K562 (cell line): ENCODE results near the gene SPECC1L. TPM values are rescaled to one million over a fixed set of nuclear protein-coding genes. Genes with fewer than 3 reads are reported as not detected.
A peak's percentile ranks its signal among the peaks of the same experiment; 100 is the strongest.

Source experiments
- ADNP ChIP-seq: fragments of 200-800 bp; sonication (Bioruptor generic); IDR thresholded peaks from 2 replicates; pipeline ENCODE4 v1.6.1; 2016; ENCODE audit warnings: missing genetic modification characterization, missing compliant biosample characterization
- CBFA2T3 ChIP-seq: fragments of 450-650 bp; IDR thresholded peaks from 2 replicates; pipeline ENCODE4 v1.6.1; 2017
- CHCHD3 ChIP-seq: fragments of 250-450 bp; sonication (Bioruptor Pico); IDR thresholded peaks from 2 replicates; pipeline ENCODE4 v2.1.2; 2022; ENCODE audit warnings: mild to moderate bottlenecking
- ETV6 ChIP-seq, 3 experiments: fragments of 150-350 bp in 1 of 3; sonication (generic) in 1 of 3; formaldehyde crosslinking in 1 of 3; IDR thresholded peaks; 2 replicates each; pipeline versions ENCODE4 v1.6.1 to v1.8.0; 2014 to 2022; ENCODE audit warnings: borderline replicate concordance in 2 of 3, low read depth in 2 of 3, antibody characterized with exemption in 1 of 3, low read length in 1 of 3, mild to moderate bottlenecking in 1 of 3, missing genetic modification reagents in 1 of 3
- HDAC2 ChIP-seq: fragments of 450-650 bp; IDR thresholded peaks from 2 replicates; pipeline ENCODE4 v1.6.1; 2016; ENCODE audit warnings: mild to moderate bottlenecking
- HNRNPH1 ChIP-seq: fragments of 200-400 bp; formaldehyde crosslinking; optimal IDR thresholded peaks from 2 replicates; pipeline ENCODE3; 2017; ENCODE audit warnings: low read depth, mild to moderate bottlenecking, low read length, moderate library complexity
- HNRNPK ChIP-seq: fragments of 200-400 bp; formaldehyde crosslinking; IDR thresholded peaks from one replicate; pipeline ENCODE4 v1.6.1; 2018; ENCODE audit warnings: mild to moderate bottlenecking, low read depth, low read length; ENCODE audit not compliant: poor library complexity, severe bottlenecking
- MEF2A ChIP-seq: IDR thresholded peaks from 2 replicates; pipeline ENCODE4 v1.6.1; 2011; ENCODE audit warnings: low read depth, mild to moderate bottlenecking, low read length, moderate library complexity; ENCODE audit not compliant: control insufficient read depth
- MLX ChIP-seq, 2 experiments: fragments of 450-650 bp in 1 of 2; sonication (generic) in 1 of 2; formaldehyde crosslinking; conservative IDR thresholded peaks; 2 replicates each; pipeline versions ENCODE4 v1.4.0 to v1.8.1; 2020 to 2022; ENCODE audit warnings: mild to moderate bottlenecking in 1 of 2, missing genetic modification reagents in 1 of 2
- MXD1 ChIP-seq: fragments of 250-450 bp; sonication (Bioruptor Pico); IDR thresholded peaks from 2 replicates; pipeline ENCODE4 v1.8.0; 2021; ENCODE audit warnings: borderline replicate concordance, mild to moderate bottlenecking, moderate library complexity; ENCODE audit not compliant: poor library complexity, severe bottlenecking
- NRF1 ChIP-seq, 2 experiments: fragments of 450-650 bp; IDR thresholded peaks in 1 of 2; conservative IDR thresholded peaks in 1 of 2; 2 replicates each; pipeline ENCODE4 v1.6.1; 2014; ENCODE audit warnings: mild to moderate bottlenecking in 2 of 2
- RBM22 ChIP-seq: fragments of 200-400 bp; formaldehyde crosslinking; IDR thresholded peaks from 2 replicates; pipeline ENCODE4 v1.6.1; 2018; ENCODE audit warnings: low read length, low read depth; ENCODE audit not compliant: poor library complexity, severe bottlenecking
- RCOR1 ChIP-seq, 2 experiments: IDR thresholded peaks; 2 replicates each; pipeline ENCODE4 v1.6.1; 2012; ENCODE audit warnings: low read depth in 2 of 2, low read length in 2 of 2, borderline replicate concordance in 1 of 2, improper control_type of control experiment in 1 of 2
- RFX1 ChIP-seq: fragments of 450-650 bp; IDR thresholded peaks from 2 replicates; pipeline ENCODE4 v1.6.1; 2016; ENCODE audit warnings: mild to moderate bottlenecking, moderate library complexity
- SRSF3 ChIP-seq: fragments of 200-400 bp; formaldehyde crosslinking; IDR thresholded peaks from 2 replicates; pipeline ENCODE4 v1.6.1; 2016; ENCODE audit warnings: mild to moderate bottlenecking, low read length, moderate library complexity; ENCODE audit not compliant: insufficient read depth
- TCF7 ChIP-seq: sonication (generic); IDR thresholded peaks from 2 replicates; pipeline ENCODE4 v1.6.1; 2016; ENCODE audit warnings: antibody characterized with exemption, borderline replicate concordance
- ZNF197 ChIP-seq: fragments of 200-800 bp; sonication (Bioruptor generic); IDR thresholded peaks from 2 replicates; pipeline ENCODE4 v1.6.1; 2016; ENCODE audit warnings: low read depth, missing genetic modification characterization, missing compliant biosample characterization
- ZNF282 ChIP-seq: sonication (generic); formaldehyde crosslinking; IDR thresholded peaks from 2 replicates; pipeline ENCODE4 v1.8.1; 2023; ENCODE audit warnings: missing genetic modification reagents
- ZNF512 ChIP-seq: IDR thresholded peaks from 2 replicates; pipeline ENCODE4 v1.6.1; 2016; ENCODE audit warnings: missing genetic modification characterization, missing compliant biosample characterization
- ZNF561 ChIP-seq: fragments of 450-650 bp; formaldehyde crosslinking; conservative IDR thresholded peaks from 2 replicates; pipeline ENCODE4 v1.4.0; 2020; ENCODE audit warnings: mild to moderate bottlenecking, moderate library complexity
- polyA plus RNA-seq, 8 experiments: library from polyadenylated mRNA; depleted of rRNA in 4 of 8; stranded (reverse) in 5 of 8; unstranded in 3 of 8; fragments of >200 nt; fragmentation: Nextera tagmentation in 2 of 8; fragmentation: Illumina TruSeq in 1 of 8; extraction: Ambion mirVana in 2 of 8; extraction: Trizol in 1 of 8; gene quantifications; 2 replicates each; pipeline versions ENCODE4 v1.2.1 to v1.2.3, GENCODE V29; 2011 to 2014; ENCODE audit warnings: inconsistent platforms in 1 of 8, missing spikeins in 1 of 8
- total RNA-seq, 7 experiments: library from RNA; depleted of rRNA in 6 of 7; stranded (reverse); fragments of >200 nt in 6 of 7; fragmentation: Illumina TruSeq in 2 of 7; extraction: Trizol in 2 of 7; gene quantifications; 2 replicates each; pipeline versions ENCODE4 v1.2.1 to v1.2.3, GENCODE V29; 2011 to 2021; ENCODE audit warnings: low replicate concordance in 1 of 7
- TF ChIP-seq, protein P1 (sequence below): fragments of 450-650 bp; formaldehyde crosslinking; IDR thresholded peaks from 2 replicates; pipeline ENCODE4 v1.4.0; 2020; ENCODE audit warnings: mild to moderate bottlenecking, moderate library complexity

Gene SPECC1L
- total and polyA plus RNA-seq, 9 of the 15 experiments (the other 6 are each of a cell fraction or from before 2014, with no cell fraction given), result 1.4 to 27.9 (median 14.5) TPM

DNA sequence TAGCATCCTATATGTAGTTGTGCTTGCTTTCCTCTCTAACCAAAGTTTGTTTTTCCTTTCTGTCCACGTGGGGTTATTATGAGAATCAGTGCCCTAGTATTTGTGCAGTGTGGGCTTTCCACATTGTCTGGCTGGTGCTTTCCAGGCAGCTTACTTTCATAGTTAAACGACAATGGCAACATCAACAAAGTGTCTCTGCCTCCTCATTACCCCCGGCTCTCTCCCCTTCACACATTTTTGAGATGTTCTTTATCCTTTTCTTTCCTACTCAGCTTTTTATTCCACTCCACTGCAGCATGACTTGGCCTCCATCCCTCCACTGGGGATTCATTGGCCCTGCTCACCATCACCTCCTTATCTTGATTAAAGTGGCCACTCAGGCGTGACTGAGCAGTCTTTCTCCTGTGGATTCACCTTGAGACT is 19.1 kb downstream of the SPECC1L start (continued):
- TF ChIP-seq CBFA2T3 (no peak), HNRNPK (no peak), ETV6 (IDR thresholded peaks at IDR 0.05; ENCODE audit: borderline replicate concordance in 1 of 2, low read depth in 2 of 2, low read length in 1 of 2) (no peak), ETV6 (CRISPR knock-in tag; IDR thresholded peaks at IDR 0.05; ENCODE audit: borderline replicate concordance) (no peak), CHCHD3 (CRISPR knock-in tag) (no peak), RBM22 (no peak), MXD1 (CRISPR knock-in tag) (no peak), MLX (CRISPR knock-in tag; conservative IDR thresholded peaks at IDR 0.05) (no peak), NRF1 (conservative IDR thresholded peaks at IDR 0.05 in 1 of 2, IDR thresholded peaks at IDR 0.05 in 1 of 2) (no peak), RCOR1 (IDR thresholded peaks at IDR 0.05; ENCODE audit: borderline replicate concordance in 1 of 2, low read depth in 2 of 2, low read length in 2 of 2) (peak in 1 of 2 experiments; percentile 69; a peak in 1 of 4 replicates), RFX1 (no peak), ZNF197 (CRISPR knock-in tag) (no peak), ZNF512 (tag) (no peak), MEF2A (no peak), TCF7 (no peak), SRSF3 (no peak), HDAC2 (0 out of 2 replicates have a peak, but pooled peaks have one; percentile 50), ZNF561 (CRISPR knock-in tag) (no peak), ADNP (tag) (no peak), HNRNPH1 (no peak), ZNF282 (CRISPR knock-in tag) (no peak)
- TF ChIP-seq, protein P1, sequence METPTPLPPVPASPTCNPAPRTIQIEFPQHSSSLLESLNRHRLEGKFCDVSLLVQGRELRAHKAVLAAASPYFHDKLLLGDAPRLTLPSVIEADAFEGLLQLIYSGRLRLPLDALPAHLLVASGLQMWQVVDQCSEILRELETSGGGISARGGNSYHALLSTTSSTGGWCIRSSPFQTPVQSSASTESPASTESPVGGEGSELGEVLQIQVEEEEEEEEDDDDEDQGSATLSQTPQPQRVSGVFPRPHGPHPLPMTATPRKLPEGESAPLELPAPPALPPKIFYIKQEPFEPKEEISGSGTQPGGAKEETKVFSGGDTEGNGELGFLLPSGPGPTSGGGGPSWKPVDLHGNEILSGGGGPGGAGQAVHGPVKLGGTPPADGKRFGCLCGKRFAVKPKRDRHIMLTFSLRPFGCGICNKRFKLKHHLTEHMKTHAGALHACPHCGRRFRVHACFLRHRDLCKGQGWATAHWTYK (CRISPR knock-in tag), result no peak
